ENCODE data around the gene TBL1Y.

- TF ChIP-seq POLR2A (IDR thresholded peaks at IDR 0.05; ENCODE audit: low read depth, low read length) (no peak), POLR2AphosphoS5 (IDR thresholded peaks at IDR 0.05; ENCODE audit: low read depth, low read length) (no peak), TAF1 (IDR thresholded peaks at IDR 0.05; ENCODE audit: borderline replicate concordance, low read depth, low read length) (no peak)
Observed at GRCh38 chrY:6894496-6894895, 16.0 kb upstream of the TBL1Y start.

Data from GM12892 (cell line).